Coronary artery (tissue), 2 donors: ENCODE data around the gene PPP2R5E.

Experiments used
- DNase-seq: peaks from one replicate; pipeline ENCODE4 v3.0.0-alpha.2; 2017; ENCODE audit warnings: low spot score
- H3K27ac ChIP-seq, 2 donors: fragments of 200-600 bp; sonication (generic); one replicate each; pipeline ENCODE4 v1.5.1; 2016 to 2019
- H3K4me3 ChIP-seq: fragments of 200-600 bp; sonication (generic); 2 replicates; pipeline ENCODE4 v1.5.1; 2016; ENCODE audit warnings: mild to moderate bottlenecking, moderate library complexity
- CTCF ChIP-seq: fragments of 200-600 bp; sonication (generic); IDR thresholded peaks from one replicate; pipeline ENCODE4 v1.5.1; 2019; ENCODE audit warnings: antibody characterized with exemption

Gene PPP2R5E

GRCh38 chr14:63394841-63395240 lies 148.3 kb downstream of the PPP2R5E start:
- no peak for TF ChIP-seq CTCF
- Histone ChIP-seq H3K4me3 (no peak overlapping the region), H3K27ac (no peak overlapping the region)
- DNase-seq = no peak

DNA sequence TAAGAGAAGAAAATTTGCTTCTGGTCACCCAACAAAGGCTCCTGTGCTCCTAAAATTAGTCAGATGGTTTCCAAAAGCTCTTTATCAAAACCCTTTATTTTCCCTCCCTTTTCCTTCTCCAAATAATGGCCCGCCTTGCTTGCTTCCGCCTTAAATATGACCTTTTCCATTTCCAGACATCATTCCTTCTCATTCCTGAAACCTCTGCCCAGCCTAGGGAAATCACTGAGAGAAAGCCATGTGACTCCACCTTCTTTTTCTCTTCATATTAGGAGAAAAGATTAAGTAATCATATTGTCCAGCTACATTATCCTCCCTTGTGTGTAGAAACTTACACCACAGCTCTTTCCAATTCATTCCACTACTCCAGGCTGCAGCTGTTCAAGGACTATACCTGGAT lies 148.7 kb downstream of the PPP2R5E start:
- Histone ChIP-seq H3K4me3 (no peak overlapping the region), H3K27ac (no peak overlapping the region)
- no peak for DNase-seq
- no peak for TF ChIP-seq CTCF

GRCh38 chr14:63393012-63393411 lies 150.2 kb downstream of the PPP2R5E start:
- H3K4me3 ChIP-seq = no peak overlapping the region
- no peak for TF ChIP-seq CTCF
- DNase-seq = no peak
- H3K27ac ChIP-seq = no peak overlapping the region

DNA sequence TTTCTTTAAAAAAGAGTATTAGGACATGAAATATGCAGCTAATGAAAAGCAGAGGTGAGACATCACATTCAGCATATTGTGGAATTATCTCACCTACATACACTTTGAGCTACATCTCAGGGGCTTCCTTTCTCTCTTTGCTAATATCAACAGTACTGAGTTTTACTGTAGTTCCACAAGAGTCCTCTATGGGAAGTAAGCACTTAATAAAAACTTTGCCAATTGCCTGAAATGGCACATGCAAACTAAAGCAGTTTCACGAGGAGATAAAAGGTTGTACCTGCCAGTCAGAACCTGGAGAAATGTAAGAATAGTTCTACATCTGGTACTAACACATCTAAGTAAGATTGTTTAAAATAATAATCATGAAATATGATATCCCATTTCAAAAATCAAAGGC lies 150.9 kb downstream of the PPP2R5E start:
- TF ChIP-seq CTCF = no peak
- Histone ChIP-seq H3K4me3 (no peak overlapping the region), H3K27ac (no peak overlapping the region)
- DNase-seq = no peak

DNA sequence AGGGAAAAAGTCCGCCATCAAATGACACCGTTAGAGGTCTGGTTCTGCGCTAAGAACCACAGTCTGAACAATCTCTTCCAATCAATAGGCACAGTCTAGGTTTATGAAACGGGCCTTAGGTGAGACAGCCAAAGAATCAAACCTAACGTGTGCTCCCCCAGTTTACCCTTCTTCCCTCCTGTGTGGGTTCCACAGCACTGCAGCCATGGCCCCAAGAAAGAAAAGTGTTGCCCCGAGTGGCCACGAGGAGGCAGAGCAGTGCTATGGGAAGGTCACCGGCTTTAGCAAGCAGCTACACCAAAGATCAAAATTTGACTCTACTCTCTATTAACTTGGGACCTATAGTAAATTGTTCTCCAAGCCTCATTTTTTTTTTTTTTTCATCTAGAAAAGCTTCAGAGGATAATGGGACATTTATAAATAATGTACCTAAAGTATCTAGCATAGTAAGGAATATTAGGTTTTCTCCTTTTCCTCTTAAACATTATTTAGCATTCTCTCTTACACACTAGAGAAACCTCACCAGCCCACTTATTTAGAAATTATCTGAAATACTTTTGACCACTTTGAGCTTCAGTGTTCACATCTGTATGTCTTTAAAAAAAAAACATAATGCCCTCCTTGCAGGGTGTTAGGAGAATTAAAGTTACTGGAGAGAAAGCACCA lies 154.3 kb downstream of the PPP2R5E start:
- peak; percentile 71 for TF ChIP-seq CTCF
- Histone ChIP-seq H3K27ac (no peak overlapping the region), H3K4me3 (no peak overlapping the region)
- DNase-seq = no peak

- no peak overlapping the region for H3K4me3 ChIP-seq
- H3K27ac ChIP-seq = no peak overlapping the region
- DNase-seq = no peak
- no peak for TF ChIP-seq CTCF
Observed at GRCh38 chr14:63387711-63388110, 155.5 kb downstream of the PPP2R5E start.

GRCh38 chr14:63383776-63384367 lies 159.3 kb downstream of the PPP2R5E start:
- no peak overlapping the region for H3K4me3 ChIP-seq
- H3K27ac ChIP-seq = no peak overlapping the region
- no peak for TF ChIP-seq CTCF
- DNase-seq = no peak
